Activated T-cell treated with anti-CD3 and anti-CD28 coated beads, Interleukin-2, amount 50 U/mL, for 4 hours (primary cell): Measurements from ENCODE around the gene LCA5. TPM values are rescaled to one million over a fixed set of nuclear protein-coding genes. Genes with fewer than 3 reads are reported as not detected.
"Not testable (repeated sequence)": the region's sequence is repeated elsewhere in the genome, so short reads cannot be mapped to it uniquely, and the experiment has no call there.

Experiments used
- ATAC-seq, 2 donors: fragments of 200-7000 bp; cut with Tn5 transposase; one replicate each; pipeline ENCODE4 v1.10.0; 2021
- DNase-seq: peaks from one replicate; pipeline ENCODE4 v3.0.0-alpha.2; 2020
- H3K27me3 Mint-ChIP-seq: one replicate; pipeline ENCODE4 v1.8.0; 2021; ENCODE audit warnings: low read depth, mixed read lengths
- H3K36me3 Mint-ChIP-seq: one replicate; pipeline ENCODE4 v1.8.0; 2022; ENCODE audit warnings: mixed read lengths; ENCODE audit not compliant: insufficient read depth
- H3K4me1 Mint-ChIP-seq: one replicate; pipeline ENCODE4 v1.8.0; 2021; ENCODE audit warnings: low read depth, mixed read lengths
- H3K4me3 Mint-ChIP-seq: one replicate; pipeline ENCODE4 v1.8.0; 2021; ENCODE audit warnings: mild to moderate bottlenecking, moderate library complexity, mixed read lengths
- H3K9me3 Mint-ChIP-seq: one replicate; pipeline ENCODE4 v1.8.0; 2021; ENCODE audit warnings: mixed read lengths
- total RNA-seq, 3 donors: library from RNA; stranded (reverse); gene quantifications; one replicate each; pipeline ENCODE4 v1.2.1, GENCODE V29; 2021

Gene LCA5
- total RNA-seq, result under 1 TPM; 0.11 to 0.21 (median 0.18) TPM

DNA sequence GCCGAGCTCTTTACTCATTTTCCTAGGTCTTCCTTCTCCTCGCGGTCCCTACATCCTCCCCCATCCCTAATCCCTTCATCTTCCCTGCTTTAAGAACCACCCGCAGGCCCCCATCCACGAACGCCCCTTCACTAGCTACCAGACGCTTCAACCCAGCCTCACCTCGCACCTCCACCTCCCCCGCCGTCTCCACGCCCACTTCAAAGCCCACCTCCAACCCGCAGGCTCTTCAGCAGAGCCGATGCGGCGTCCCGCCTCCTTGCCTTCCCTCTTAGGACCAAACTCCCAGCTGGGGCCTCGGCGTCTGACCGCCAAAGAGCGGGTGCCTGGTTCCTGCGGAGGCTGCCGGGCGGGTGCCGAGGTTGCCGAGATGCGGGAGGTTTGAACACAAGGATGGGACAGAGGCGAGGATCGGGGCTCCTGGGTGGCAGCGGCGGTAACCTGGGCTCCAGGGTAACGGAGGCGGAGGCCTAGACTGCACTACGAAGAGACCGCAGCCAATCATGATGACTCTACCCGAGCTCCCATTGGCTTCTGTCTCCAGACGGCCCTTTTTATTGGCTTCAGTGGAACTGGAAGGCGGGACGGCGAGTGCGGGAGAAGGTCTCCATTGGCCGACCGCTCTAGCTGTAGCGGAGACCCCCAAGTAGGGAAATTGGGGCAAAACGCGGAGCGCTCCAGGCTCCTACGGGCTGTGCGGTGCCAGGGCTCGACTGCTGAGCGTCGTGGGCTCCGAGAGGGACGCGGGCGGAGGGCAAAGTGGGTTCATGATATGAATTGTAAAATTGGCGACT lies at the start of gene LCA5:
Gene LCA5, minus strand, starts transcription at position 477 of the 794 bp plus-strand sequence. CDS start 18,536 bp downstream, outside the sequence.
- Mint-ChIP-seq H3K9me3 (no peaks in the 10 kb centered on the region), H3K4me3 (no peak within 1 kb of the TSS), H3K27me3 (peaks cover 15% of the 10 kb centered on the region), H3K36me3 (no peaks in the 10 kb centered on the region), H3K4me1 (no peaks in the 10 kb centered on the region)
- ATAC-seq, result peak; percentile 99
- peak; percentile 69 for DNase-seq

DNA sequence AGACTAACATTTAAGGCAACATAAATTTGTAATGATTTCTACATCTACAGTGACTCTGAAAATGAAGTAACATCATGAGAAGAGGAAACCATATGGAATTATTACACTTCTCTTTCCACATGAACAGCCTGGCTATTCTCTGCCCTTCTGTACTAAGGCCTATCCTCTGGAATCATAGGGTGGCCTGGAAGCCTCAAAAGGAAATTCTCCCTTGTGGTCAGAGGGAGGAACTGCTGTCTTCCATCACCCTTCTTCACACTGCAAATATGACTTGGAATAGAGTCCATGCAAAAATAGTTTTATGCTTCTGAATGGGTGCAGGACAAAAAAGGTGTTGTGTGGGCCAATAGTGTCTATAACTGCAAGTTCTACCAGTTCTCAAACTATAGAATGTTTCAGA lies 49.3 kb upstream of the LCA5 start:
- DNase-seq, result no peak
- ATAC-seq, result no peak
- no peaks in the 10 kb centered on the region for H3K9me3 Mint-ChIP-seq
- H3K27me3 Mint-ChIP-seq, result peaks cover 3% of the 10 kb centered on the region
- H3K36me3 Mint-ChIP-seq, result no peaks in the 10 kb centered on the region
- no peaks in the 10 kb centered on the region for H3K4me1 Mint-ChIP-seq
- H3K4me3 Mint-ChIP-seq, result no peak overlapping the region

DNA sequence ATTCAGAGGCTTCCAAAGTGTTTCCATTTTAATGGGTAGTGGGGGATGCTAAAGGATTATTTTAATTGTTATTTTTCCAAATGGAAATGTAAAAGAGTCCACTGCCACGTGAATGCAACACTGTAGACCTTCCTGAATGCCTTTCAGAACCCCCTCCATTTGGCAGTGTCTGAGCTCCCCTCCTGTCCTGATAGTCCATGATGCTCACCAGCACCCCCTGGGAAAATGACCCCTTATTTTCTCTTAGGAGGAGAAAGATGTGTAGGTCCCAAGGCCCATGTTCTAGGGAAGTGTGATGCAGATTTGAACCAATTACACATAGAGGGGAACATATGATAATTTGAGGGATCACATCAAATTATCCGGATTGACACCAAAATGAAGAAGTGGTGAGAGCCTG lies 47.1 kb upstream of the LCA5 start:
- Mint-ChIP-seq H3K4me1 (no peaks in the 10 kb centered on the region), H3K9me3 (peaks cover 8% of the 10 kb centered on the region), H3K36me3 (no peaks in the 10 kb centered on the region), H3K27me3 (no peaks in the 10 kb centered on the region), H3K4me3 (no peak overlapping the region)
- DNase-seq, result no peak
- no peak for ATAC-seq

DNA sequence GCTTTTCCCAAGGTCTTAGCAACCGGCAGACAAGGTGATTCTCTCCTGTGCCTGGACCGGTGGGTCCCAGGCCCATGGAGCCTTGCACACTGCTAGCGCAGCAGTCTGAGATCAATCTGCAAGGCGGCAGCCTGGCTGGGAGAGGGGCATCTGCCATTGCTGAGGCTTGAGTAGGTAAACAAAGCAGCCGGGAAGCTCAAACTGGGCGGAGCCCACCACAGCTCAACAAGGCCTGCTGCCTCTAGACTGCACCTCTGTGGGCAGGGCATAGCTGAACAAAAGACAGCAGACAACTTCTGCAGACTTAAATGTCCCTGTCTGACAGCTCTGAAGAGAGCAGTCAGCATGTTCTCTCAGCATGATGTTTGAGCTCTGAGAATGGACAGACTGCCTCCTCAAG lies 40.7 kb upstream of the LCA5 start:
- H3K9me3 Mint-ChIP-seq, result peaks cover 12% of the 10 kb centered on the region
- H3K4me3 Mint-ChIP-seq, H3K36me3 Mint-ChIP-seq, H3K4me1 Mint-ChIP-seq, ATAC-seq, H3K27me3 Mint-ChIP-seq, DNase-seq: not testable (repeated sequence)

DNA sequence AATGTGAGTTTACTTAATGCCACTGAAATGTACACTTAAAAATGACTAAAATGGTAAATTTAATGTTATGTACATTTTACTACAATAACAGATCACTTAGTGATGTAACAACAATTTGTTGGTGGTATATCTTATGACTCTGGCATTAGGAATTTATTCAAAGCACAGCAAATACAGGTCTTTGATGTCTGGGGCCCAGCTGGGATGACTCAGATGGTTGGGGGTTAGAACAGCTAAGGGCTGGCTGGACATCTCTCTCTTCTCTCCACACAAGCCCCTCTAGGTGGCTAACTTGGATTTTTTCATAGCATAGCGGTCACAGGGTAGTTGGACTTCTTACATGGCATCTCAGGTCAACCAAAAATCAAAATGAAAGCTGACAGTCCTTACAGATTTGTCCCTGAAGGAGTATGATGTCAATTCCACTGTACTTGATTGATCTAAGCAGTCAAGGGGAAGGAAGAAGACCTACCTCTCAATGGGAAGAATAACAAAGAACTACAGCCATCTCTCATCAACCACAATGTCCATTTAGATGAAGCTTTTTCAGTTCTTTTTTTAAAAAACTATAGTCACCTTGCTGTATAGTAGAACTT lies 37.5 kb upstream of the LCA5 start:
- DNase-seq (no peak), ATAC-seq (no peak)
- H3K9me3 Mint-ChIP-seq, result peaks cover 4% of the 10 kb centered on the region
- H3K27me3 Mint-ChIP-seq, result no peaks in the 10 kb centered on the region
- H3K4me1 Mint-ChIP-seq, result no peaks in the 10 kb centered on the region
- no peak overlapping the region for H3K4me3 Mint-ChIP-seq
- H3K36me3 Mint-ChIP-seq, result no peaks in the 10 kb centered on the region

DNA sequence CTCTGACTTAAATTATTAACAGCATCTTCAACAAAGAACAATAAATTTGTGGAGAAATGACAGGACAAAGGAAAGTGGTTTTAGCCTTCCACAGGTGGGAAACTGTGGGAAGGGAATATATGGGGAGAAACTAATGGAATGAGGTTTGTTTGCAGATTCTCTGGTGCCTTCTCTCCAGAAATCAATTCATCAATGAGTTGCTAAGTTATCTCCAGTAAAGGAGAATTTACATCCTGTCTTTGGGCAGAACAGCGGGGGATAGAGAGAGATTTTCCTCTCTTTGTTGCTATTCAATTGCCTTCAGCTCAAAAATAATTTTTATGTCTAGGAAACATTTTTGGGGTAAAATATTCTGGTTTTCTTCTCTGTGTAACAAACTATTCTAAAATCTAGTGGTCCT lies 36.9 kb upstream of the LCA5 start:
- H3K27me3 Mint-ChIP-seq, result no peaks in the 10 kb centered on the region
- peaks cover 4% of the 10 kb centered on the region for H3K9me3 Mint-ChIP-seq
- H3K36me3 Mint-ChIP-seq, result no peaks in the 10 kb centered on the region
- no peak overlapping the region for H3K4me3 Mint-ChIP-seq
- H3K4me1 Mint-ChIP-seq, result no peaks in the 10 kb centered on the region
- DNase-seq (no peak), ATAC-seq (no peak)

DNA sequence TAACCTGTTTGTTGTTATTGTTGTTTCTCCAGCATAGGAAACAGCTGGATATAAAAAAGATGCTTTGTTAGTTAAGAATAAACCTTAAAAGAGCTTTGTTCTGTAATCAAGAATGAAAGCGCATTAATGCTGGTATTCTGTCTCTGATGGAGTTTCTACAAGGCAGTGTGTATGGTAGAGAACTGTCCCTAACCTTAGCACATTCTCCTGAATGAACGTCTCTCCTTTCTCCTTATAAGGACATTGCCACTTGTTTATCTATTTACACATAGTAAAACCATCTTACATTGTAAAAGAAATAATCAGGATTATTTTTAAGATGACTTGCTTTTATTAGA lies 33.8 kb upstream of the LCA5 start:
- H3K9me3 Mint-ChIP-seq, result no peaks in the 10 kb centered on the region
- H3K4me1 Mint-ChIP-seq, result no peaks in the 10 kb centered on the region
- no peaks in the 10 kb centered on the region for H3K27me3 Mint-ChIP-seq
- H3K36me3 Mint-ChIP-seq, result no peaks in the 10 kb centered on the region
- H3K4me3 Mint-ChIP-seq, result no peak overlapping the region
- no peak for DNase-seq
- no peak for ATAC-seq

DNA sequence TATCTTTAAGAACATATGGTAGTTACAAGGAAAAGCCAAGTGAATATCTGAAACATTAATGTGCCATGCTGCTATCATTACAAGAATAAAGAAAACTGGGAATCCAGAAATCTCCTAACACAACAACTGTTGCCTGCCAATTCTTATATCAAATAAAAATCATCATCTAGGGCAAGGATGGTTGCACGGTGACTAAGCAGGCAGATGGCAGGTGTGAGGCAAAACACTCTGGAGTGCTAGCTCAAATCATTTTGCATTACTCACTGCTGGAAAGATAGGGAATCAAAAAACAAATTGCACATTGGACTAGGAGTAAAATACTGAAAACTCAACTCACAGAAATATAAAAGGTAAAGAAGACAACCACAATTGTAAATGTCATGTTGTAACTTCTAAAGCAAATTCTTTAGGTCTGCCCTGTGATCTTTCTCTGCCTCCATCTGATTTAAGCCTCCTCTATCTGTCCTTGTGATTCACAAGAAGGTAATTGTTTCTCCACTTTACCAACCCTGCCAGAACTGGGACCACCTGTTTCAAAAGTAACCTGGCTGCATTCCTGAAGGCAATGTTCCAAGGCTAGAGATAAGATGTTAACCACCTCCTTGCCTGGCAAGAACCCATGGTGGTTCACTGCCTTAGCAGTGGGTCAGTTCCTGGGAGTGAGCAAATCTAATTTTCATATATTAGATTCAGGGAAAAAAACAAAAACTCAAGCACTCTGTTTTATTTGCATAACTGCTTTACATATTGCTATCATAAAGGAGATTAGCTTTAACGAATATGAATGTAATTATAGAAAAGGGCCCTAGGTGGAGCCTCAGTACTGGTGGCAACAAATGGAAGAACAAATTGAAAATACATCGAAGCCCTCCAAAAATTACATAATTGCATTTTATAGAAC lies 33.1 kb upstream of the LCA5 start:
- H3K27me3 Mint-ChIP-seq, result no peaks in the 10 kb centered on the region
- H3K4me1 Mint-ChIP-seq, result no peaks in the 10 kb centered on the region
- DNase-seq (no peak), ATAC-seq (no peak)
- H3K4me3 Mint-ChIP-seq, result no peak overlapping the region
- H3K36me3 Mint-ChIP-seq, result no peaks in the 10 kb centered on the region
- H3K9me3 Mint-ChIP-seq, result no peaks in the 10 kb centered on the region

DNA sequence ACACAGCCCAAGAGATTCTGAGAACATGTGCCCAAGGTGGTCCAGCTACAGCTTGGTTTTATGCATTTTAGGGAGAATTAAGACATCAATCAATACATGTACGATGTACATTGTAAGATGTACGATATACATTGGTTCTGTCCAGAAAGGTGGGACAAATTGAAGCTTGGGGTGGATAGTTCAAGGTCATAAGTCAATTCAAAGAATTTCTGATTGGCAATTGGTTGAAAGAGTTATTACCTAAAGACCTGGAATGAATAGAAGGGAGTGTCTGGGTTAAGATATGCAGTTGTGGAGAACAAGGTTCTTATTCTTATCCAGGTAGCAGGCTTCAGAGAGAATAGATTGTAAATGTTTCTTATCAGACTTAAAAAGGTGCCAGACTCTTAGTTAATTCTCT lies 31.8 kb upstream of the LCA5 start:
- DNase-seq (no peak), ATAC-seq (no peak)
- no peaks in the 10 kb centered on the region for H3K9me3 Mint-ChIP-seq

DNA sequence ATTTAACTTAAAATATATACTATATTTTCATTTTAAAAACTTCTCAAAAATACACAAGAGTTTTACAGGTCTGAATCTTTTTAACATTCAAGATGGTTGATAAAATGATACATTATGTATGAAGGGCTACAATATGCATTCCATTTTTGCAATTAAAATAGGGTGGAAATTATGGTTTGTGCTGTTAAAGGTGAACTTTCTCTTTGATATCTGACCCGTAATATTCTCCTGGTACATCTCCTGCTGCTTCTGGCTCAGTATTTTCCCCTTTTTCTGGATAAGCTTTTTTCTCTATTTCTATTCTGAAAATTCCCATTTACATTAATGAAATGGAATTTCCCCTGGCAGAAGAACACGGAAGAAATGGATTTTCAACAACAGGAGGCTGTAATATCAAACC lies 27.4 kb upstream of the LCA5 start:
- no peaks in the 10 kb centered on the region for H3K4me1 Mint-ChIP-seq
- no peaks in the 10 kb centered on the region for H3K9me3 Mint-ChIP-seq

More for the DNA sequence above, 31.8 kb upstream of the LCA5 start:
- H3K4me1 Mint-ChIP-seq, result no peaks in the 10 kb centered on the region
- H3K4me3 Mint-ChIP-seq, result no peak overlapping the region
- H3K27me3 Mint-ChIP-seq, result no peaks in the 10 kb centered on the region
- H3K36me3 Mint-ChIP-seq, result no peaks in the 10 kb centered on the region

DNA sequence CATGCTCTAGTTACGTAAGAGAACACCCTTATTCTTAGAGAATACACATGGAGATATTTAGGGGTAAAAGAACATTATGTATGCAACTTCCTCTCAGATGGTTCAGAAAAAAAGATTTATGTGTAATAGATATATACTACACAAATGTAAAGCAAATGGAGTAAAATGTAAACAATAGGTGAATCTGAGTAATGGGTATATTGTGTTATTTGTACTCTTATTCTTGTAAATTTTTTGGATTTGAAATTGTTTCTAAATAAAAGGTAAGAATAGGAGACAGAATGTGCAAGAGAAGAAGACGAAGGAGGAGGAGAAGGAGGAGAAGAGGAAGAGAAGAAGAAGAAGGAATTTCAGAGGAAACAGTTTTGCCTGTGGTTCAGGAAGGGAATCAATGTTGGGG lies 22.5 kb upstream of the LCA5 start:
- no peaks in the 10 kb centered on the region for H3K27me3 Mint-ChIP-seq
- H3K4me1 Mint-ChIP-seq, result no peaks in the 10 kb centered on the region
- no peaks in the 10 kb centered on the region for H3K36me3 Mint-ChIP-seq
- no peak for ATAC-seq
- H3K9me3 Mint-ChIP-seq, result no peaks in the 10 kb centered on the region
- H3K4me3 Mint-ChIP-seq, result no peak overlapping the region
- no peak for DNase-seq

More for the DNA sequence above, 27.4 kb upstream of the LCA5 start:
- Mint-ChIP-seq H3K4me3 (no peak overlapping the region), H3K27me3 (no peaks in the 10 kb centered on the region), H3K36me3 (no peaks in the 10 kb centered on the region)
- DNase-seq (no peak), ATAC-seq (no peak)

DNA sequence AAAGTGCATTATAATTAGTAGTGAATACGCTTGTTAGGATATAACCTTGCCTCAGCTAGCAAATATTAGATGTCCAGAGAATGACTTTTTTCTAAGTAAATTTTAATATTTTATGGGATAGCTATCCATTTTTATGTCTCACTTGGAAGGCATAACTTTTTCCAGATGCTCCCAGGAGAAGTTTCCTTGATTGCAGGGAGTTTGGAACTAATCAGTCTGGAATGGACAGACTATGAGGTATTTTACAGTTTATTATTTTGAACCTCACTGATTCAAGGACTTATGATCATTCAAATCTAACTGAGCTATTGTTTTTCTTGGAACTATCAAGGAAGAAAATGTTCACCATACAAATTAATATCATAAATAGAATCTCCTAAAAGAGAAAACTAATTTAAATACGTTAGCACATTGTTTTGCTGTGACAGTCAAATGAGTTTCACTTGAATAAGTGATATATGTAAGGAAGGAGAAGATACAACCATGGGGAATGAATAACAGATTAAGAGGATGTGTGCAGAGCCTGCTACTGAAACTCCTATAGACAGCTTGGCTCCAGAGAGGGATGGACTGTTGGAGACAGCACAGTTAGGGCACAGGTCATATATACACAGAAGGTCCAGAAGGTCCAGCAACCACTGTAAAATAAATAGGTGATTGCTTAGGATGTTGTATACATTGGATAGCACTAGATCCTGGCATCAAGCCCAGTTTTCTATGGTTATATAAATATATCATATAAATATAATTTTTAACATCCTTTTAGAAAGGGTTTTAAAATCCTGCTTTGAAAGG lies 20.6 kb upstream of the LCA5 start:
- H3K36me3 Mint-ChIP-seq, result no peaks in the 10 kb centered on the region
- no peak overlapping the region for H3K4me3 Mint-ChIP-seq
- ATAC-seq (no peak), DNase-seq (no peak)
- H3K27me3 Mint-ChIP-seq, result peaks cover 2% of the 10 kb centered on the region
- H3K9me3 Mint-ChIP-seq, result no peaks in the 10 kb centered on the region
- H3K4me1 Mint-ChIP-seq, result no peaks in the 10 kb centered on the region

DNA sequence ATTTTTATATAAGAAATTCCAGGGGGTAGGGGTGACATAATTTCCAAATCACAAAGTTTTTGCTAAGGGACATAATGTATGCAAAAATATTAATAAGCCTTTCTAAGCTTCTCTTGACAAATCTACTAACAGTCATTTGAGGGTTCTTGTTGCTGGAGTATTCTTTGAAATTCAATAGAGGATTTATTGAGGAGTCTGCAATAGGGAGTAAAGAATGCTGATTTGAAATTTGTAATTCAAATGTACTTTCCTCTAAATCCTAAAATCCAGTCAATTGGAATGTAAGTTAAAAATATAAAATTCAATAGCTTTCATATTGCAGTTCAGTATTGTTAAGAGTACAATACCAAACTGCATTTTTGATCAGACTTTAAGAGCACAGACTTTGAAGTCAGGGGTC lies 17.1 kb upstream of the LCA5 start:
- DNase-seq (no peak), ATAC-seq (no peak)
- no peaks in the 10 kb centered on the region for H3K36me3 Mint-ChIP-seq
- no peak overlapping the region for H3K4me3 Mint-ChIP-seq
- peaks cover 2% of the 10 kb centered on the region for H3K27me3 Mint-ChIP-seq
- H3K9me3 Mint-ChIP-seq, result no peaks in the 10 kb centered on the region
- H3K4me1 Mint-ChIP-seq, result no peaks in the 10 kb centered on the region

DNA sequence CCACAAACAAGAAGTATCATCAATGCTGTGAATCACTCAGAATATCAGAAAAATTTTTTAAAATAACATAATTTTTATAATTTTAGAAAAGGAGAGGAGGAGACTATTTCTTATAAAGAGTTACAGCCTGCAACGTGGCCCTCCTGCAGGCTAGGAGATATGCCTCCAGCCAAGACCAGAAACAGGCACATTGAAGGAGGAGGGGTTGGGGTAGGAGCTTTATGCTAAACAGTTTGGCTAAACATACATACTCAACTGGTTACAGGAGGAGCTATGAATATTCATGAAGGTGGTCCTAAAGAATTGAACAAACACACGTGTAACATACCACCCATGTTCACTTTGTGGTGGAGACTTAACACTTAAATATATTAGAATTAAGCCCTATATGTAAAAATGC lies 14.2 kb upstream of the LCA5 start:
- ATAC-seq, result no peak
- peaks cover 2% of the 10 kb centered on the region for H3K27me3 Mint-ChIP-seq
- H3K4me3 Mint-ChIP-seq, result no peak overlapping the region
- H3K9me3 Mint-ChIP-seq, result no peaks in the 10 kb centered on the region
- DNase-seq, result no peak
- no peaks in the 10 kb centered on the region for H3K4me1 Mint-ChIP-seq
- no peaks in the 10 kb centered on the region for H3K36me3 Mint-ChIP-seq
